HFF-Myc (cell line): Measurements from ENCODE around the gene SNTG2.

ENCODE experiments used
- DNase-seq: peaks from one replicate; pipeline ENCODE4 v3.0.0-alpha.2; 2011; ENCODE audit warnings: low read depth; ENCODE audit errors: extremely low read depth
- H3K4me3 ChIP-seq: replicated peaks from 2 replicates; pipeline ENCODE4 v1.5.1; 2011; ENCODE audit warnings: low read depth, mild to moderate bottlenecking, control low read depth, low read length
- CTCF ChIP-seq: IDR thresholded peaks from 2 replicates; pipeline ENCODE4 v1.5.1; 2012; ENCODE audit warnings: mild to moderate bottlenecking, low read depth, low read length, control low read depth; ENCODE audit errors: missing control alignments

Gene SNTG2

GRCh38 chr2:1310202-1310601 is 359.6 kb downstream of the SNTG2 start:
- no peak for DNase-seq
- H3K4me3 ChIP-seq, result no peak overlapping the region
- TF ChIP-seq CTCF, result no peak

DNA sequence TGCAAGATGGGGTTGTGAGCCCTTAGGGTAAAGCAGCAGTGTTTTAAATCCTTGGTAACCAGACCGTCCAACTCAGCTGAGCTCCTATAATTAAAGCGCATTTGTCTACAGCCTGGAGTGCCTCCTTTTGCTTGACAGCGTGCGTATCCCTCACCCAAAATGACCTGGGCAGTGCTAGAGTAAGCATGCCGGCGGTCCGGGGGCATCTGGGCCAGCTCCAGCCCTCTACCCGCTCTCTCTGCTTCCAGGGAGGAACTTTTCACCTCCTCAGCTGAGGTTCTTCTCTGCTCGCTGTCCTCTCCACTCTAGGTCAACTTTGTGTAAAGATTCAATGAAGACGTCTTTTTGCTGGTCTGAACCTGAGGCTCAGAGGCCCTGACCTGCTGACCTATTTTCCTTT is 360.2 kb downstream of the SNTG2 start:
- no peak for DNase-seq
- TF ChIP-seq CTCF, result no peak
- no peak overlapping the region for H3K4me3 ChIP-seq

DNA sequence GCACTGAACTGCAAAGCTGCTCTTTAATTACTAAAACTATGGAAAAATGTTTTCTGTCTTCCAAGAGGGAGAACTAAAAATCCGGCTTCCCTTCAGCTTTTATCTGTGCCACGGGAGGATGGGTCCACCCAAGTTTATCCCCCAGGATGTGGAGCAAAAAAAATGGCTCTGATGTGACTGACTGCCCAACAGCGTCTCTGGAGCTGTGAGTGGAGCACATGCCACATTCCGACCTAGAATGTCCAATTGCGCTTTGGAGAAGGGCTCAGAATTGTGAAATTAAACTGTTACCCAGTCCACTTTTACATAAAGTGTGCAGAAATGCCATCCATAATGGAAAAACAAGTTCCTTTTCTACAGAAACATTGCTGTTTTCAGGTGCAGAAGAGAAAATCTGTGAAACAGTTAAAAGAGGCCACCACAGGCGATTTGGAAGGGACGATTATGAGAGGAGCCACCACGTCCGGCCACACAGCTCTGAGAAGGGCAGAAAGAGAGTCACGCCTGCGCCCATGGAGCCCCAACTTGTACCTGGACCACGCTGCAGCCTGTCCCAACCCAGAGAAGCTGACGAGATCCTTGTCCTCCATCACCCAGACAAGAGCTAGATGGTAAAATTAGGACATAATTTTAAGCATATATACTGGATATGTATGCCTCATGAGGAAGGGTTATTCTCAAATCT is 362.7 kb downstream of the SNTG2 start:
- no peak for DNase-seq
- no peak for TF ChIP-seq CTCF
- H3K4me3 ChIP-seq, result no peak overlapping the region

DNA sequence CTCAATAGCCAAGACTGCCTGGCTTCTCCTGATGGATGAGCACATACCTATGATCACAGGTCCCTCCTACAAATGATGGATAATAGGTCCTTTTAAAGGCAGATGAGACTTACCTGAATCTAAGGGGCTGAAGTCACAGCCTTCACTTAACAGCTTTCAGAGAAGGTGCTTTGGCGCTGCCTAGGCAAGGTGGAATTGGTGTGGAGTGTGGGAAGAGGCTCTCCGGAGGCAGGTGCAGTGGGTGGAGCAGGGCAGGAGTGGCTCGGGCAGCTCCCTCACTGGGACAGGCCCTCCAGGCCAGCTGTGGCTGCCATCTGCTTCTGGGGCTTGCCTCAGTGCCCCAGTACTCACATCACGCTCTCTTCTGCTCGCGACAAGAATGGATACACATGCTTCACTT is 363.6 kb downstream of the SNTG2 start:
- no peak overlapping the region for H3K4me3 ChIP-seq
- DNase-seq, result no peak
- TF ChIP-seq CTCF, result no peak

- no peak for TF ChIP-seq CTCF
- no peak overlapping the region for H3K4me3 ChIP-seq
- DNase-seq, result no peak
Observed at GRCh38 chr2:1318366-1319009, 367.8 kb downstream of the SNTG2 start.

DNA sequence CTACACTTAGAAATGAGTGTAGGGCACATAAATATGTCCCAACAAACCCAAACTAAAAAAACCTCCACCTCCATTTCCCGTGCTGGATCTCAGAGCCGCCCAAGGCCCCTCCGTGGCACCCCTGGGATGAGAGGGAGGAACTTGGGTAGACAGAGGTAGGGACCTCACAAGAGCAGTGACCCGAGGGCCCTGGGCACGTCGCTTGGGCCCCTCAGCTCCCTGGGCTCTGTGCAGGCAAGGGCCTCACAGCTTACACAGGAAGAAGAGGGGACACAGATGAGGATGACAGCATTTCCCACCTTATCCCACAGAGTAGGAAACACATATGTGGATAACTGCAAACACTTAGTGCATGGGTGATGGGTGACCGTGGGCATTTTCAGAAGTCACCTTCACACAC is 368.7 kb downstream of the SNTG2 start:
- H3K4me3 ChIP-seq, result no peak overlapping the region
- no peak for DNase-seq
- no peak for TF ChIP-seq CTCF

GRCh38 chr2:1321321-1321720 is 370.7 kb downstream of the SNTG2 start:
- no peak for DNase-seq
- H3K4me3 ChIP-seq, result no peak overlapping the region
- TF ChIP-seq CTCF, result no peak
